PC-9 (cell line): ENCODE results near the gene DEFB124. TPM values are rescaled to one million over a fixed set of nuclear protein-coding genes. Genes with fewer than 3 reads are reported as not detected.

Experiments used
- BruUV-seq: library from RNA; stranded (reverse); fragments of 400-500 nt; replicated peaks from 2 replicates; lab custom pipeline; 2021; lab: Mats Ljungman, UMichigan
- CTCF ChIA-PET: fragments of 300-600 bp; sonication (Branson Sonifier 250); formaldehyde crosslinking; loops from one replicate; lab custom pipeline; 2022; ENCODE audit warnings: antibody characterized with exemption; lab: Charles Lee
- POLR2A ChIA-PET: fragments of 300-600 bp; sonication (Branson Sonifier 250); formaldehyde crosslinking; loops from one replicate; lab custom pipeline; 2022; ENCODE audit warnings: antibody characterized with exemption; ENCODE audit not compliant: unreplicated experiment; lab: Charles Lee
- DNase-seq, 2 experiments: peaks; one replicate each; pipeline versions ENCODE4 v3.0.0 to v3.0.0-alpha.2; 2015 to 2022; ENCODE audit warnings: mixed read lengths in 1 of 2
- H2AFZ ChIP-seq: fragments of 200-600 bp; sonication (generic); 2 replicates; pipeline ENCODE4 v1.8.1; 2017; ENCODE audit warnings: antibody characterized with exemption
- H3F3A ChIP-seq: fragments of 200-600 bp; sonication (generic); 2 replicates; pipeline ENCODE4 v1.8.1; 2017; ENCODE audit warnings: antibody characterized with exemption, mild to moderate bottlenecking, low read depth; ENCODE audit not compliant: insufficient read depth
- H3K27ac ChIP-seq: fragments of 200-600 bp; sonication (generic); 2 replicates; pipeline ENCODE4 v1.6.1; 2016; ENCODE audit warnings: mixed run types
- H3K27me3 ChIP-seq: fragments of 200-600 bp; sonication (generic); 2 replicates; pipeline ENCODE4 v1.6.1; 2016; ENCODE audit warnings: low read depth, mixed run types; ENCODE audit not compliant: insufficient read depth
- H3K36me3 ChIP-seq: fragments of 200-600 bp; sonication (generic); 2 replicates; pipeline ENCODE4 v1.6.1; 2016; ENCODE audit warnings: low read depth, mixed run types
- H3K4me1 ChIP-seq: fragments of 200-600 bp; sonication (generic); replicated peaks from 2 replicates; pipeline ENCODE4 v1.6.1; 2016; ENCODE audit warnings: mixed run types; ENCODE audit not compliant: insufficient read depth
- H3K4me2 ChIP-seq: fragments of 200-600 bp; sonication (generic); 2 replicates; pipeline ENCODE4 v1.6.1; 2017; ENCODE audit warnings: mixed run types
- H3K4me3 ChIP-seq: fragments of 200-600 bp; sonication (generic); 2 replicates; pipeline ENCODE4 v1.6.1; 2016; ENCODE audit warnings: mixed run types
- H3K79me2 ChIP-seq: fragments of 200-600 bp; sonication (generic); 2 replicates; pipeline ENCODE4 v1.6.1; 2017; ENCODE audit warnings: low read depth, mixed run types
- H3K9me2 ChIP-seq: fragments of 200-600 bp; sonication (generic); 2 replicates; pipeline ENCODE4 v1.8.1; 2017; ENCODE audit warnings: mild to moderate bottlenecking; ENCODE audit not compliant: insufficient read depth
- H3K9me3 ChIP-seq: fragments of 200-600 bp; sonication (generic); 2 replicates; pipeline ENCODE4 v1.8.1; 2016; ENCODE audit warnings: low read depth; ENCODE audit not compliant: insufficient read depth
- H4K20me1 ChIP-seq: fragments of 200-600 bp; sonication (generic); 2 replicates; pipeline ENCODE4 v1.8.1; 2017; ENCODE audit not compliant: insufficient read depth
- EZH2 ChIP-seq: fragments of 200-600 bp; sonication (generic); IDR thresholded peaks from 2 replicates; pipeline ENCODE4 v1.8.0; 2017; ENCODE audit warnings: antibody characterized with exemption, low read depth
- intact Hi-C: fragments of 100-400 bp; cut with micrococcal nuclease; formaldehyde crosslinking; loops from one replicate; pipeline ENCODE4 v1.10.0; 2022; ENCODE audit not compliant: unreplicated experiment
- total RNA-seq: library from RNA; stranded (reverse); gene quantifications from 2 replicates; pipeline ENCODE4 v1.2.3, GENCODE V29; 2021
- TF ChIP-seq, protein P1 (sequence below): fragments of 200-600 bp; sonication (generic); conservative IDR thresholded peaks from 2 replicates; pipeline ENCODE4 v1.6.1; 2017; ENCODE audit warnings: mixed run types, antibody characterized with exemption, mild to moderate bottlenecking, moderate library complexity

The DEFB124 gene
- total RNA-seq, 1 experiment from 2014 or later = not detected

DNA sequence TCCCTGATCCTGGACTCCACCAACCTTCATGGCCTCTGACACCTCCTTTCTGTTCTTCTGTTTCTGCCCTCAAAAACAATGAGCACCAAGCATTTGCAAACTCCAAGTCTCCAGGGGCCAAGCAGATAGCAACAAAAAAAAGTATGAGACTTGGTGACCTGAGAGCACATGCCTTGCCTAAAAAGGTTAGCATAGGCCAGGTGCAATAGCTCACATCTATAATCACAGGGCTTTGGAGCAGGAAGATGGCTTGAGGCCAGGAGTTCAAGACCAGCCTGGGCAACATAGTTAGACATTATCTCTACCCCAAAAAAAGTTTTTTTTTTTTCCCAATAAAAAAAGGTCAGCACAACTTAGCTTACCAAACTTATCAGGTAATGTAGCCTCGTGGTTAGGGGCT lies 25.6 kb upstream of the DEFB124 start:
- CTCF ChIA-PET = no interaction called here

DNA sequence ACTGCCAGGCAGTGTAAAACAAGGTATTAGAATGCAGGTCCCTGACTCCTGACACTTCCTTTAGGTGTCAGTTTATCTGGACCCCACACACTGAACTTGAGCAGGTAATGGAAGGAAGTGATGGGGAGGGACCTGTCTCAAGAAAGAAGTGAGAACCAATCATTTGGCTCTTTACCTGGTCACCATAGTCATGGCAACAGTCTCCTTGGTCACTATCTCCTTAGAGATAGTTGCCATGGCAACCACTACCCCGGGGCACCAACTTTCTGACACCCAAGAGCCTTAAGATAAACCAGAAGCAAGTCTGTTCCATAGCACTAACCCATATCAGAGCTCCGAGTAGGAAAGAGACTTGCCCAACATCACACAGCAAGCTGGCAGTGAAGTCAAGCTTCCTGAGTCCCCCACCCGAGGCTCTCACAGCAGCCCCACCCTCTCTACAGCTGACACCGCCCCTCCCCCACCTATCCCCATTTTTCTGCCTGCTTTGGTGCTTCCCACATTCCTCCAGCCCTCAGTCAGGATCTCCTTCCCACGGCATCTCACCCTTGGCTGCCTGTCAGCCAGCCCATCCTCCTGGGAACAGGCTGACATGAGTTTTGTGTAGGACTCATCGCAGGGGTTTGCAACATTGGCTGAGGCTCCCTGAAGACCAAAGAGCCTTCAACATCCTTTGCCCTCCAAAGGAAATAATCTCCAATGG lies 23.1 kb upstream of the DEFB124 start:
- Histone ChIP-seq H3K36me3 (no peaks in the 10 kb centered on the region), H3K27me3 (no peaks in the 10 kb centered on the region), H3F3A (no peaks in the 10 kb centered on the region), H3K9me3 (no peaks in the 10 kb centered on the region), H3K9me2 (no peaks in the 10 kb centered on the region), H3K79me2 (no peaks in the 10 kb centered on the region), H3K4me2 (no peak overlapping the region), H2AFZ (no peak overlapping the region), H4K20me1 (no peaks in the 10 kb centered on the region), H3K4me1 (no peaks in the 10 kb centered on the region), H3K27ac (no peak overlapping the region), H3K4me3 (no peak overlapping the region)
- intact Hi-C loops = no loop called here
- DNase-seq = no peak
- no TSS peak for BruUV-seq
- POLR2A ChIA-PET = no interaction called here
- TF ChIP-seq, protein P1, sequence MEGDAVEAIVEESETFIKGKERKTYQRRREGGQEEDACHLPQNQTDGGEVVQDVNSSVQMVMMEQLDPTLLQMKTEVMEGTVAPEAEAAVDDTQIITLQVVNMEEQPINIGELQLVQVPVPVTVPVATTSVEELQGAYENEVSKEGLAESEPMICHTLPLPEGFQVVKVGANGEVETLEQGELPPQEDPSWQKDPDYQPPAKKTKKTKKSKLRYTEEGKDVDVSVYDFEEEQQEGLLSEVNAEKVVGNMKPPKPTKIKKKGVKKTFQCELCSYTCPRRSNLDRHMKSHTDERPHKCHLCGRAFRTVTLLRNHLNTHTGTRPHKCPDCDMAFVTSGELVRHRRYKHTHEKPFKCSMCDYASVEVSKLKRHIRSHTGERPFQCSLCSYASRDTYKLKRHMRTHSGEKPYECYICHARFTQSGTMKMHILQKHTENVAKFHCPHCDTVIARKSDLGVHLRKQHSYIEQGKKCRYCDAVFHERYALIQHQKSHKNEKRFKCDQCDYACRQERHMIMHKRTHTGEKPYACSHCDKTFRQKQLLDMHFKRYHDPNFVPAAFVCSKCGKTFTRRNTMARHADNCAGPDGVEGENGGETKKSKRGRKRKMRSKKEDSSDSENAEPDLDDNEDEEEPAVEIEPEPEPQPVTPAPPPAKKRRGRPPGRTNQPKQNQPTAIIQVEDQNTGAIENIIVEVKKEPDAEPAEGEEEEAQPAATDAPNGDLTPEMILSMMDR = no peak
- no peak for TF ChIP-seq EZH2
- CTCF ChIA-PET = no interaction called here

More for the DNA sequence above, 25.6 kb upstream of the DEFB124 start:
- no peak overlapping the region for H3K27ac ChIP-seq
- H3K27me3 ChIP-seq = no peaks in the 10 kb centered on the region
- no peaks in the 10 kb centered on the region for H4K20me1 ChIP-seq
- H3K9me3 ChIP-seq = no peaks in the 10 kb centered on the region
- TF ChIP-seq, protein P1 = no peak
- TF ChIP-seq EZH2 = no peak
- H3K36me3 ChIP-seq = no peaks in the 10 kb centered on the region
- BruUV-seq = no TSS peak
- H3K4me3 ChIP-seq = no peak overlapping the region
- no peaks in the 10 kb centered on the region for H3F3A ChIP-seq
- no peak for DNase-seq
- H2AFZ ChIP-seq = no peak overlapping the region
- no peaks in the 10 kb centered on the region for H3K9me2 ChIP-seq
- intact Hi-C loops = loop anchor here (2.0 kb wide), 1 partner anchor 40 kb away; no protein-coding TSS in a partner anchor
- POLR2A ChIA-PET = no interaction called here
- peaks cover 3% of the 10 kb centered on the region for H3K4me1 ChIP-seq
- H3K79me2 ChIP-seq = no peaks in the 10 kb centered on the region
- no peak overlapping the region for H3K4me2 ChIP-seq

DNA sequence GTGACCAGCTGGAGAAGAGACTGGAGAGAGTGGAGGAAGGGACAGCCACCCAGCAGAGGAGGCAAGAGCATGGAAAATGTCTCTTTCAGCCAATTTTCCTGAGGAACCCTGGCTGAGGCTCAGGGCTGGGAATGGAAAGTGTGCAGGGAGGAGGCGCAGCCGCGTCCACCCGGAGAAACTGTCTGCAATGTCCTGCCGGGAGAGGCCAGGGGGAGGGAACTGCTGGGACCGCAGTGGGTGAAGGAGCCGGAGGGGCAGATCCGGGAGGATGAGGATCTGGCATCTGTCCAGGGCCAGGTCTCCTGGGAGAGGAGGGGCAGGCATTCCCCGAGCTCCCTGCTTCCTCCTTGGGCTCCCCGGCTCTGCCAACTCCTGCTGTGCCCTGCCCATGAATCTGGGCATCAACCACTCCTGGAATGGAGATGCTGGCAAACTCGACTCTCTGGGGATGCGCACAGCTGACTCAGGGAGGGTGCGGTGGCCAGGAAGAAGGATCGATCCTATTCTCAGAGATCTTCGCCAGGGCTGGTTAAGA lies 21.9 kb upstream of the DEFB124 start:
- H4K20me1 ChIP-seq = no peaks in the 10 kb centered on the region
- H3F3A ChIP-seq = no peaks in the 10 kb centered on the region
- no peaks in the 10 kb centered on the region for H3K9me3 ChIP-seq
- no peaks in the 10 kb centered on the region for H3K36me3 ChIP-seq
- H3K4me1 ChIP-seq = no peaks in the 10 kb centered on the region
- no peaks in the 10 kb centered on the region for H3K9me2 ChIP-seq
- no peak for DNase-seq
- no peak overlapping the region for H3K27ac ChIP-seq
- intact Hi-C loops = no loop called here
- TF ChIP-seq EZH2 = no peak
- TF ChIP-seq, protein P1 = no peak
- H2AFZ ChIP-seq = no peak overlapping the region
- ChIA-PET CTCF (interaction anchor here (0.5 kb wide), 1 partner anchor 34 kb away, joined by 6 read pairs; no protein-coding TSS in a partner anchor), POLR2A (no interaction called here)
- no peaks in the 10 kb centered on the region for H3K27me3 ChIP-seq
- no TSS peak for BruUV-seq
- no peaks in the 10 kb centered on the region for H3K79me2 ChIP-seq
- no peak overlapping the region for H3K4me3 ChIP-seq
- H3K4me2 ChIP-seq = no peak overlapping the region
